GM12878 (cell line): ENCODE measurements around the gene TMEM163. TPM values are rescaled to one million over a fixed set of nuclear protein-coding genes. Genes with fewer than 3 reads are reported as not detected.

Experiments
- ATAC-seq: fragments of 200-7000 bp; cut with Tn5 transposase; 3 replicates; pipeline ENCODE4 v1.9.1; 2020; ENCODE audit warnings: mild to moderate bottlenecking, moderate library complexity
- BruUV-seq: library from RNA; stranded (reverse); fragments of 400-500 nt; replicated peaks from 2 replicates; lab custom pipeline; 2021; lab: Mats Ljungman, UMichigan
- CTCF ChIA-PET: fragments of 300-600 bp; sonication (Branson Sonifier 250); formaldehyde crosslinking; extraction: SDS; loops from one replicate; lab custom pipeline; 2021; ENCODE audit warnings: inconsistent platforms; lab: Yijun Ruan, JAX
- POLR2A ChIA-PET: fragments of 350-600 bp; formaldehyde crosslinking; extraction: SDS; loops from one replicate; lab custom pipeline; 2021; ENCODE audit warnings: inconsistent platforms; lab: Charles Lee
- RAD21 ChIA-PET: fragments of 300-600 bp; sonication (Branson Sonifier 250); formaldehyde crosslinking; loops from one replicate; lab custom pipeline; 2023; ENCODE audit warnings: antibody characterized with exemption; ENCODE audit not compliant: unreplicated experiment; lab: Charles Lee
- SMC1A ChIA-PET: fragments of 300-600 bp; sonication (Branson Sonifier 250); formaldehyde crosslinking; loops from one replicate; lab custom pipeline; 2023; ENCODE audit not compliant: unreplicated experiment, uncharacterized antibody; lab: Charles Lee
- DNase-seq: peaks from one replicate; pipeline ENCODE4 v3.0.0-alpha.2; 2011; ENCODE audit warnings: low read depth, low spot score
- FAIRE-seq: peaks from 3 replicates; lab custom pipeline; 2011; peaks lifted over from hg19 to GRCh38; lab: Jason Lieb, UNC
- H2AFZ ChIP-seq: 2 replicates; pipeline ENCODE4 v1.6.0; 2011; ENCODE audit warnings: low read depth, low read length, control low read depth; ENCODE audit not compliant: control insufficient read depth
- H3K27ac ChIP-seq: 2 replicates; pipeline ENCODE4 v1.5.1; 2011; ENCODE audit warnings: control low read depth; ENCODE audit not compliant: control insufficient read depth, insufficient read depth
- H3K27me3 ChIP-seq, 2 experiments: replicated peaks in 1 of 2; 2 replicates each; pipeline versions ENCODE4 v1.6.0 to v1.6.1; 2011; ENCODE audit warnings: low read length in 1 of 2; ENCODE audit not compliant: control insufficient read depth in 2 of 2, insufficient read depth in 2 of 2
- H3K36me3 ChIP-seq, 2 experiments: 2 replicates each; pipeline ENCODE4 v1.5.1; 2011; ENCODE audit warnings: low read length in 1 of 2; ENCODE audit not compliant: control insufficient read depth in 2 of 2, insufficient read depth in 2 of 2
- H3K4me1 ChIP-seq: 2 replicates; pipeline ENCODE4 v1.6.1; 2011; ENCODE audit warnings: mild to moderate bottlenecking, low read length, moderate library complexity, mixed read lengths; ENCODE audit not compliant: control insufficient read depth, insufficient read depth
- H3K4me2 ChIP-seq: 2 replicates; pipeline ENCODE4 v1.6.0; 2011; ENCODE audit warnings: control low read depth; ENCODE audit not compliant: control insufficient read depth, insufficient read depth
- H3K4me3 ChIP-seq: fragments of 200-600 bp; sonication (generic); 2 replicates; pipeline ENCODE4 v1.5.1; 2016
- H3K79me2 ChIP-seq: 2 replicates; pipeline ENCODE4 v1.6.0; 2011; ENCODE audit warnings: low read length; ENCODE audit not compliant: control insufficient read depth, insufficient read depth
- H3K9ac ChIP-seq: 2 replicates; pipeline ENCODE4 v1.8.0; 2011; ENCODE audit warnings: low read length, control low read depth, mixed read lengths; ENCODE audit not compliant: control insufficient read depth, insufficient read depth
- H3K9me3 ChIP-seq: replicated peaks from 3 replicates; pipeline ENCODE4 v1.5.1; 2011; ENCODE audit warnings: mild to moderate bottlenecking, low read length; ENCODE audit not compliant: control insufficient read depth, insufficient read depth
- H4K20me1 ChIP-seq: 2 replicates; pipeline ENCODE4 v1.6.0; 2011; ENCODE audit not compliant: control insufficient read depth, insufficient read depth
- EZH2 ChIP-seq: IDR thresholded peaks from 2 replicates; pipeline ENCODE4 v1.6.1; 2012; ENCODE audit warnings: low read depth, mild to moderate bottlenecking, control low read depth, inconsistent platforms, low read length, borderline replicate concordance; ENCODE audit not compliant: control insufficient read depth
- PRDM15 ChIP-seq: fragments of 450-650 bp; formaldehyde crosslinking; IDR thresholded peaks from 2 replicates; pipeline ENCODE4 v1.4.0; 2020; ENCODE audit warnings: mild to moderate bottlenecking, moderate library complexity
- WGBS: methylation state at CpG from one replicate; pipeline ENCODE4 v1.1.6; 2016; ENCODE audit warnings: low lambda C conversion rate; ENCODE audit not compliant: insufficient replicate concordance, insufficient coverage; ENCODE audit errors: missing lambda C conversion rate; 5-methylcytosine and 5-hydroxymethylcytosine counted together
- in situ Hi-C: fragments of 300-500 bp; cut with MboI; formaldehyde crosslinking; loops from 9 replicates; pipeline ENCODE4 v1.14.3; 2018; ENCODE audit warnings: mixed read lengths
- intact Hi-C: fragments of 100-400 bp; cut with micrococcal nuclease; formaldehyde crosslinking; loops from one replicate; pipeline ENCODE4 v1.14.2; 2022; ENCODE audit not compliant: unreplicated experiment
- polyA plus RNA-seq, 11 experiments: library from polyadenylated mRNA; depleted of rRNA in 4 of 11; unstranded in 6 of 11; stranded (reverse) in 5 of 11; fragments of >200 nt; fragmentation: Nextera tagmentation in 4 of 11; fragmentation: Illumina TruSeq in 1 of 11; extraction: Ambion mirVana in 4 of 11; extraction: Trizol in 1 of 11; gene quantifications; 1 replicate in 1 of 11; 2 replicates in 10 of 11; pipeline versions ENCODE4 v1.2.1 to v1.2.3, GENCODE V29; 2011 to 2016; ENCODE audit warnings: inconsistent platforms in 2 of 11, missing spikeins in 2 of 11, low read depth in 1 of 11
- total RNA-seq, 4 experiments: library from RNA; depleted of rRNA in 3 of 4; stranded (reverse); fragments of >200 nt in 3 of 4; fragmentation: Illumina TruSeq in 1 of 4; extraction: Trizol in 1 of 4; gene quantifications; 2 replicates each; pipeline versions ENCODE4 v1.2.1 to v1.2.3, GENCODE V29; 2013 to 2021

The TMEM163 gene
- total and polyA plus RNA-seq, 10 of the 15 experiments (the other 5 are each of a cell fraction or from before 2014, with no cell fraction given), result 0.05 to 0.11 (median 0.07) TPM; not detected in 4

- Histone ChIP-seq H3K4me3 (no peak overlapping the region), H3K79me2 (no peaks in the 10 kb centered on the region), H3K4me2 (no peak overlapping the region), H3K36me3 (peaks cover 11 to 66% of the 10 kb centered on the region in 2 experiments), H3K9ac (no peak overlapping the region), H3K9me3 (no peaks in the 10 kb centered on the region), H2AFZ (no peak overlapping the region), H3K27ac (no peak overlapping the region), H4K20me1 (no peaks in the 10 kb centered on the region), H3K27me3 (no peaks in the 10 kb centered on the region), H3K4me1 (no peaks in the 10 kb centered on the region)
- WGBS, result 62% methylated on average over 3 of the region's 3 CpGs
- POLR2A ChIA-PET, result interaction anchor here (1.3 kb wide), 1 partner anchor 27 kb away, joined by 3 read pairs; no protein-coding TSS in a partner anchor
- RAD21 ChIA-PET, result no interaction called here
- ATAC-seq, result no peak
- no peak for FAIRE-seq
- CTCF ChIA-PET, result no interaction called here
- in situ Hi-C loops (no loop called here), intact Hi-C loops (no loop called here)
- TF ChIP-seq PRDM15 (CRISPR knock-in tag), result no peak
- no peak for TF ChIP-seq EZH2
- no TSS peak for BruUV-seq
- no peak for DNase-seq
- SMC1A ChIA-PET, result no interaction called here
Observed at GRCh38 chr2:134426721-134427120, 292.1 kb downstream of the TMEM163 start.
